Heart left ventricle (tissue), 16 donors: ENCODE data around the gene FBXO31. TPM values are rescaled to one million over a fixed set of nuclear protein-coding genes. Genes with fewer than 3 reads are reported as not detected.

Source experiments
- ATAC-seq, 4 donors: fragments of 200-7000 bp; cut with Tn5 transposase; one replicate each; pipeline ENCODE4 v1.9.1; 2020 to 2022; ENCODE audit warnings: moderate library complexity in 4 of 4, mild to moderate bottlenecking in 3 of 4, moderate number of reproducible peaks in 1 of 4
- DNase-seq, 5 donors: peaks; one replicate each; pipeline ENCODE4 v3.0.0-alpha.2; 2020
- H3K27ac ChIP-seq, 12 donors: fragments of 200-600 bp; sonication (generic) in 4 of 12; one replicate each; pipeline versions ENCODE4 v1.5.0 to v1.8.0; 2016 to 2022; ENCODE audit warnings: mild to moderate bottlenecking in 2 of 12
- H3K27me3 ChIP-seq, 9 donors: fragments of 200-600 bp; sonication (generic) in 2 of 9; one replicate each; pipeline versions ENCODE4 v1.5.1 to v1.8.0; 2016 to 2022; ENCODE audit warnings: mild to moderate bottlenecking in 3 of 9
- H3K36me3 ChIP-seq, 9 donors: fragments of 200-600 bp; sonication (generic) in 2 of 9; one replicate each; pipeline versions ENCODE4 v1.5.0 to v1.8.0; 2018 to 2022; ENCODE audit warnings: mild to moderate bottlenecking in 2 of 9
- H3K4me1 ChIP-seq, 12 donors: fragments of 200-600 bp; sonication (generic) in 4 of 12; one replicate each; pipeline versions ENCODE4 v1.5.0 to v1.8.0; 2016 to 2022; ENCODE audit warnings: mild to moderate bottlenecking in 3 of 12
- H3K4me3 ChIP-seq, 12 donors: fragments of 200-600 bp; sonication (generic) in 4 of 12; one replicate each; pipeline versions ENCODE4 v1.5.0 to v1.8.0; 2017 to 2022; ENCODE audit warnings: mild to moderate bottlenecking in 9 of 12, moderate library complexity in 4 of 12
- H3K9me3 ChIP-seq, 12 donors: fragments of 200-600 bp; sonication (generic) in 4 of 12; one replicate each; pipeline versions ENCODE4 v1.5.0 to v1.8.0; 2016 to 2022; ENCODE audit warnings: mild to moderate bottlenecking in 1 of 12
- POLR2A ChIP-seq, 2 donors: fragments of 450-650 bp; IDR thresholded peaks; one replicate each; pipeline ENCODE4 v1.6.1; 2017; ENCODE audit warnings: antibody characterized with exemption in 2 of 2, mild to moderate bottlenecking in 2 of 2, moderate library complexity in 2 of 2
- WGBS, 4 donors: extraction: QIAGEN DNeasy Blood & Tissue Kit in 2 of 4; methylation state at CpG; one replicate each; pipeline versions ENCODE4 v1.1.5 to v1.1.7; 2013 to 2018; 5-methylcytosine and 5-hydroxymethylcytosine counted together
- intact Hi-C, 10 donors: fragments of 100-400 bp; cut with DNase I; formaldehyde crosslinking; loops; one replicate each; pipeline versions ENCODE4 v1.11.1 to v1.14.2; 2022
- polyA plus RNA-seq, 2 donors: library from polyadenylated mRNA; stranded (reverse); fragments of 200-250 nt; gene quantifications; one replicate each; pipeline ENCODE4 v1.2.3, GENCODE V29; 2013
- total RNA-seq, 9 donors: library from RNA; depleted of rRNA in 2 of 9; stranded (reverse); fragments of >200 nt in 2 of 9; fragmentation: NEBNext Ultra II Directional in 3 of 9; extraction: Animal tissue kit (Norgen Biotek cat#: 25700) in 3 of 9; gene quantifications; one replicate each; pipeline versions ENCODE4 v1.1.0 to v1.2.4, GENCODE V29; 2016 to 2023
- TF ChIP-seq, protein P1 (sequence below), 12 donors: fragments of 200-600 bp; sonication (generic) in 4 of 12; IDR thresholded peaks; one replicate each; pipeline versions ENCODE4 v1.5.0 to v1.8.0; 2018 to 2022; ENCODE audit warnings: antibody characterized with exemption in 12 of 12, mild to moderate bottlenecking in 5 of 12
- donor health status: ischemic (EF 13 %, LVEDD 7.1; RV severe dilation, severe dysfunction).
- donor health status: healthy with polysubstance abuse.
- donor health status: DM: no; HTN: yes; CAD: no.
- donor health status: DM: no; HTN: no; CAD: no.
- donor health status: ischemic (EF 25% LVEDD 6.9; RV normal size, moderate dysfunction).
- donor health status: ischemic (EF 25% LVEDD 5.7; RV mildly dilated, moderate dysfunction).
- donor health status: healthy.
- donor health status: DM: yes; HTN: yes; CAD: no.
- donor health status: ischemic (EF 35%, LVEDD 5.7; RV mildly dilated, moderate dysfunction).
- donor health status: nonischemic (EF 11% LVEDD 7.7; RV severe dilation, severe dysfunction).
- donor health status: DM: yes; HTN: yes; CAD: no.
- donor health status: PGD.
- donor health status: ischemic (EF 29% LVEDD 5.4; RV normal size, mild dysfunction).
- donor health status: nonischemic (EF 23%, LVEDD 6.1; RV moderate dilation, normal function).

The FBXO31 gene
- total and polyA plus RNA-seq, 11 donors: 20.0 to 130 (median 63.1) TPM

- peaks cover 4 to 65% (median 49%) of the 10 kb centered on the region in 9 donors for H3K36me3 ChIP-seq
- no peaks in the 10 kb centered on the region for H3K27me3 ChIP-seq
- DNase-seq (no peak), ATAC-seq (no peak)
- peaks cover 0 to 29% (median 14%) of the 10 kb centered on the region in 12 donors for H3K4me1 ChIP-seq
- intact Hi-C loops: loop anchor here in 1 of 10 donors (1.0 to 2.0 kb wide), 2 partner anchors 23 to 29 kb away; partner anchors contain the start of gene C16orf95
- 91 to 95% (median 93%) methylated on average over 28 of the region's 28 CpGs for WGBS, 4 donors
- H3K9me3 ChIP-seq: no peaks in the 10 kb centered on the region
- H3K27ac ChIP-seq: peak overlapping the region in 10 of 12 donors; percentile 7 to 74 (median 56)
- no peak for TF ChIP-seq POLR2A (IDR thresholded peaks at IDR 0.05)
- TF ChIP-seq, protein P1, sequence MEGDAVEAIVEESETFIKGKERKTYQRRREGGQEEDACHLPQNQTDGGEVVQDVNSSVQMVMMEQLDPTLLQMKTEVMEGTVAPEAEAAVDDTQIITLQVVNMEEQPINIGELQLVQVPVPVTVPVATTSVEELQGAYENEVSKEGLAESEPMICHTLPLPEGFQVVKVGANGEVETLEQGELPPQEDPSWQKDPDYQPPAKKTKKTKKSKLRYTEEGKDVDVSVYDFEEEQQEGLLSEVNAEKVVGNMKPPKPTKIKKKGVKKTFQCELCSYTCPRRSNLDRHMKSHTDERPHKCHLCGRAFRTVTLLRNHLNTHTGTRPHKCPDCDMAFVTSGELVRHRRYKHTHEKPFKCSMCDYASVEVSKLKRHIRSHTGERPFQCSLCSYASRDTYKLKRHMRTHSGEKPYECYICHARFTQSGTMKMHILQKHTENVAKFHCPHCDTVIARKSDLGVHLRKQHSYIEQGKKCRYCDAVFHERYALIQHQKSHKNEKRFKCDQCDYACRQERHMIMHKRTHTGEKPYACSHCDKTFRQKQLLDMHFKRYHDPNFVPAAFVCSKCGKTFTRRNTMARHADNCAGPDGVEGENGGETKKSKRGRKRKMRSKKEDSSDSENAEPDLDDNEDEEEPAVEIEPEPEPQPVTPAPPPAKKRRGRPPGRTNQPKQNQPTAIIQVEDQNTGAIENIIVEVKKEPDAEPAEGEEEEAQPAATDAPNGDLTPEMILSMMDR (IDR thresholded peaks at IDR 0.05): no peak
- H3K4me3 ChIP-seq: no peak overlapping the region
Observed at GRCh38 chr16:87345726-87346424, 37.7 kb downstream of the FBXO31 start.

DNA sequence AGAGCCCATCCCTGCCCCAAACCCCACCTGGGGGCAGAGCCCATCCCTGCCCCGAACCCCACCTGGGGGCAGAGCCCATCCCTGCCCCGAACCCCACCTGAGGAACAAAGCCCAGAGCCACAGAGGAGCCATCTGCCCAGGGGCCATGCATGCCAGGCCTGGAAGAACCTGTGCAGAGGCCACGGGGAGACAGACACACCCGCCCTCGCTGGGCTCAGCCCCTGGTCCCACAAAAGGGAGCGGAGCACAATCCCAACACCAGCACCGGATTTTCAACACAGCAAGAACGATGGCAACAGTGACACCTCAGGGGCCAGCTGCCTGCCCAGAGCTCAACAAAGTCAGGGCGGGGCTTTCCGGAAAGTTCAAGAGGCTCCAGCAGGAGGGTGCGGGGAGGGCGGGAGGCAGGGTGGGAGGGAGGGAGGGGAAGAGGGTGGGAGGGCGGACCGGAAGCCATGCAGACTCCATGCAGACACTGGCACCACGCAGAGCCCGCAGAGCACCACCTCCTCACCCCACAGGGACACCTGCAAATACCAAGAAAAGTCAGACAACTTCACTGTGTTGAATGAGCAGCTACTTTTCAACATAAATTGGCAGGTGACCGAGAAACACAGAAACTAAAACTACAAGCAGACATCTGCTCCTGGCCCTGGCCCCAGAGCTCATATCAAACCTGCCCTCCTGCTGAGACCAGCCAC lies 38.5 kb downstream of the FBXO31 start:
- DNase-seq (peak in 4 of 5 donors; percentile 39 to 56 (median 46)), ATAC-seq (peak in 3 of 4 donors; percentile 60 to 67 (median 60))
- peak overlapping the region in 10 of 12 donors; percentile 22 to 74 (median 64) for H3K27ac ChIP-seq
- H3K27me3 ChIP-seq: no peaks in the 10 kb centered on the region
- H3K4me3 ChIP-seq: peak overlapping the region in 3 of 12 donors; percentile 8 to 20 (median 13)
- peaks cover 5 to 73% (median 57%) of the 10 kb centered on the region in 9 donors for H3K36me3 ChIP-seq
- 26 to 56% (median 47%) methylated on average over 5 to 17 of the region's 17 CpGs for WGBS, 4 donors
- TF ChIP-seq, protein P1 (IDR thresholded peaks at IDR 0.05): no peak
- intact Hi-C loops: loop anchor here in 1 of 10 donors (1.0 to 2.0 kb wide), 2 partner anchors 24 to 28 kb away; partner anchors contain the start of gene C16orf95
- H3K9me3 ChIP-seq: no peaks in the 10 kb centered on the region
- H3K4me1 ChIP-seq: peaks cover 0 to 23% (median 14%) of the 10 kb centered on the region in 12 donors

GRCh38 chr16:87344165-87344930 lies 39.2 kb downstream of the FBXO31 start:
- Histone ChIP-seq H3K27me3 (no peaks in the 10 kb centered on the region), H3K4me3 (peak overlapping the region in 1 of 12 donors; percentile 13), H3K36me3 (peaks cover 5 to 76% (median 65%) of the 10 kb centered on the region in 9 donors), H3K4me1 (peaks cover 0 to 23% (median 14%) of the 10 kb centered on the region in 12 donors), H3K9me3 (no peaks in the 10 kb centered on the region), H3K27ac (peak overlapping the region in 10 of 12 donors; percentile 9 to 74 (median 62))
- intact Hi-C loops: loop anchor here in 1 of 10 donors (2.0 kb wide), 1 partner anchor 24 kb away; no protein-coding TSS in a partner anchor
- DNase-seq: no peak
- 75 to 87% (median 83%) methylated on average over 31 to 34 of the region's 34 CpGs for WGBS, 4 donors
- TF ChIP-seq POLR2A (IDR thresholded peaks at IDR 0.05): no peak
- TF ChIP-seq, protein P1 (IDR thresholded peaks at IDR 0.05): no peak
- ATAC-seq: peak in 1 of 4 donors; percentile 33
